ENCODE results near the gene ZNF587.
A peak's percentile ranks its signal among the peaks of the same experiment; 100 is the strongest.
"Not testable (repeated sequence)": the region's sequence is repeated elsewhere in the genome, so short reads cannot be mapped to it uniquely, and the experiment has no call there.

The ZNF587 gene

GRCh38 chr19:57813919-57814504 is 35.6 kb upstream of the ZNF587 start:
- no CpG with 5 or more reads among the region's 13 CpGs for WGBS (ENCODE audit: insufficient coverage, insufficient read length)
- H3K27me3 ChIP-seq (ENCODE audit: control insufficient read depth, insufficient read depth, low read length): no peaks in the 10 kb centered on the region
- H3K9me3 ChIP-seq (ENCODE audit: control insufficient read depth, insufficient read depth, low read length): no peaks in the 10 kb centered on the region
- peak overlapping the region; percentile 85 for H3K4me3 ChIP-seq (ENCODE audit: low read length)
- no peaks in the 10 kb centered on the region for H3K4me1 ChIP-seq (ENCODE audit: control insufficient read depth, insufficient read depth, low read length)
- H3K27ac ChIP-seq (ENCODE audit: low read length): no peak overlapping the region
- no peaks in the 10 kb centered on the region for H3K36me3 ChIP-seq (ENCODE audit: control insufficient read depth, insufficient read depth, low read length)
- no peak for DNase-seq (ENCODE audit: low read depth, low spot score)

DNA sequence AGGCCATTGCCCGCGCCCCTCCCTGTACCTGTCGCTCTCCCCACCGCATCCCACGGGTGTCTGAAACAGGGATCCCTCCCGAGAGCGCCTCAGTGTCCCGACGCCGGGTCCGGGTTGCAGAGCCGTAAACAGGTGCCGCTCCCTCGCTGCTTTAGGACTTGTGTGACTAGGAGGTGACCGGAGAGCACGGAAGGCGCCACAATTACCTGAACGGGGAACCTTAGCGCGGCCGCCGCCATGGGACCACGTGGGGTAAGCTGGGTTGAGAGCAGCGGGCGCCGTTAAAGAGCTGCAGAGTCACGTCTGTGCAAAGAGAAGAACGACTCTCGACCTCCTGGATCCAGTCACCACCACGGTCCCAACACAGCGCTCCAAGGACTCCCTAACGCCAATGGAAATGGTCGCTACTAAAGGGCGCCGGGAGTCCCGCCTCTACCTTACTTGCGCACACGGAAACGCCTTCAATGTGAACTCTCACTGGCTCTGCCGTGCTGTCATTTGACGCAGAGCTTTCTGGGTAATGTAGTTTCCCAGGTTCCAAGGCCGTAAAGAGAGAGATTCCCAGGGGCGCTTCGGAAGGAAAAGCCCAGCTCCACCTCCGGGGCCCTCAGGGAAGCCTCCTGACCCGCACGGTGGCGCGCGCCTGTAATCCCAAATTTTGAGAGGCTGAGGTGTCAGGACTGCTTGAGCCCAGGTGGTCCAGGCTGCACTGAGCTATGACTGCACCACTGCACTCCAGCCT is 35.0 kb upstream of the ZNF587 start, which contains the start of gene ZNF552:
TSS of gene ZNF552 (minus strand) at position 409 of the 742 bp plus-strand sequence. CDS start at position 239, 170 bp downstream.
- H3K27me3 ChIP-seq (ENCODE audit: control insufficient read depth, insufficient read depth, low read length): no peaks in the 10 kb centered on the region
- DNase-seq (ENCODE audit: low read depth, low spot score): peak; percentile 97
- no peaks in the 10 kb centered on the region for H3K9me3 ChIP-seq (ENCODE audit: control insufficient read depth, insufficient read depth, low read length)
- peak within 1 kb of the TSS; percentile 85 for H3K4me3 ChIP-seq (ENCODE audit: low read length)
- no CpG with 5 or more reads among the region's 50 CpGs for WGBS (ENCODE audit: insufficient coverage, insufficient read length)
- no peak within 1 kb of the TSS for H3K27ac ChIP-seq (ENCODE audit: low read length)
- H3K4me1 ChIP-seq (ENCODE audit: control insufficient read depth, insufficient read depth, low read length): no peaks in the 10 kb centered on the region
- H3K36me3 ChIP-seq (ENCODE audit: control insufficient read depth, insufficient read depth, low read length): no peaks in the 10 kb centered on the region

DNA sequence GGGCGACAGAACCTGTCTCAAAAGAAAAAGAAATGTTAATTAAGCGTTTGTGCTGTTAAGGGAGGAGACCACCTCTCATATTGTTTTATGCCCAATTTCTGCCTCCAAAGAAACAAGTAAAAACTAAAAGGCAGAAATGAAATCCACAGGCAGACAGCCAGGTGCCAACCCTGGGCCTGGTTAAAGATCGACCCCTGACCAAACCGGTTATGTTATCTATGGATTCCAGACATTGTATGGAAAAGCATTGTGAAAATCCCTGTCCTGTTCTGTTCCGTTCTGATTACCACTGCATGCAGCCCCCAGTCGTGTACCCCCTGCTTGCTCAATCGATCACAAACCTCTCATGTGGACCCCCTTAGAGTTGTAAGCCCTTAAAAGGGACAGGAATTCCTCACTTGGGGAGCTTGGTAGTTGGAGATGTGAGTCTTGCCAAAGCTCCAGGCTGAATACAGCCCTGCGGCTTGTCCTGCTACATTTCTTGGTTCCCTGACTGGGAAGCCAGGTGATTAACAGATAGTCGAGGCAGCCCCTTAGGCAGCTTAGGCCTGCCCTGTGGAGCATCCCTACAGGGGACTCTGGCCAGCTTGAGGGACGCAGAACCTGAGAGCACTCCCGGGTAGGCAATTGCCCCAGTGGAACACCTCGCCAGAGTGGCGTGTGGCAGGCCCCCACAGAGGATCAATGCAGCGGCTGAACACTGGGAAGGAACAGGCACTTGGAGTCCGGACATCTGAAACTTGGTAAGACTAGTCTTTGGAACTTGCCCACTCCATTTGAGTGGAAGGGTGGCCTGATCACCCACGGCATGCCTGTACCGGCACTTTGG is 34.2 kb upstream of the ZNF587 start:
- H3K4me3 ChIP-seq (ENCODE audit: low read length): no peak overlapping the region
- H3K36me3 ChIP-seq (ENCODE audit: control insufficient read depth, insufficient read depth, low read length): no peaks in the 10 kb centered on the region
- H3K9me3 ChIP-seq (ENCODE audit: control insufficient read depth, insufficient read depth, low read length): no peaks in the 10 kb centered on the region
- DNase-seq (ENCODE audit: low read depth, low spot score): no peak
- no CpG with 5 or more reads among the region's 17 CpGs for WGBS (ENCODE audit: insufficient coverage, insufficient read length)
- no peaks in the 10 kb centered on the region for H3K4me1 ChIP-seq (ENCODE audit: control insufficient read depth, insufficient read depth, low read length)
- no peak overlapping the region for H3K27ac ChIP-seq (ENCODE audit: low read length)
- no peaks in the 10 kb centered on the region for H3K27me3 ChIP-seq (ENCODE audit: control insufficient read depth, insufficient read depth, low read length)

GRCh38 chr19:57816652-57817051 is 33.0 kb upstream of the ZNF587 start:
- Histone ChIP-seq H3K4me1 (ENCODE audit: control insufficient read depth, insufficient read depth, low read length) (peaks cover 1% of the 10 kb centered on the region; the same call in 1 of the 2 replicates), H3K27me3 (ENCODE audit: control insufficient read depth, insufficient read depth, low read length) (no peaks in the 10 kb centered on the region), H3K9me3 (ENCODE audit: control insufficient read depth, insufficient read depth, low read length) (no peaks in the 10 kb centered on the region), H3K36me3 (ENCODE audit: control insufficient read depth, insufficient read depth, low read length) (no peaks in the 10 kb centered on the region), H3K27ac (ENCODE audit: low read length) (no peak overlapping the region), H3K4me3 (ENCODE audit: low read length) (no peak overlapping the region)
- DNase-seq (ENCODE audit: low read depth, low spot score): no peak
- WGBS (ENCODE audit: insufficient coverage, insufficient read length): no CpG with 5 or more reads among the region's 7 CpGs

DNA sequence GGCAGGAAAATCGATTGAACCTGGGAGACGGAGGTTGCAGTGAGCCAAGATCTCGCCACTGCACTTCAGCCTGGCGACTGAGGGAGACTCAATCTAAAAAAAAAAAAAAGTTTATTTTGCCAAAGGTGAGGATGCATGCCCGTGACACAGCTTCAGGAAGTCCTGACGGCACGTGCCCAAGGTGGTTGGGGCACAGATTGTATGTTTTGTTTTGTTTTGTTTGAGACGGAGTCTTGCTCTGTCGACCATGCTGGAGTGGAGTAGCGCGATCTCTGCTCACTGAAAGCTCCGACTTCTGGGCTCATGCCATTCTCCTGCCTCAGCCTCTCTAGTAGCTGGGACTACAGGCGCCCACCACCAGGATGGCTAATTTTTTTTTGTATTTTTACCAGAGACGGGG is 31.7 kb upstream of the ZNF587 start:
- Histone ChIP-seq H3K27me3 (ENCODE audit: control insufficient read depth, insufficient read depth, low read length) (no peaks in the 10 kb centered on the region), H3K4me3 (ENCODE audit: low read length) (no peak overlapping the region), H3K36me3 (ENCODE audit: control insufficient read depth, insufficient read depth, low read length) (no peaks in the 10 kb centered on the region), H3K9me3 (ENCODE audit: control insufficient read depth, insufficient read depth, low read length) (no peaks in the 10 kb centered on the region), H3K27ac (ENCODE audit: low read length) (no peak overlapping the region), H3K4me1 (ENCODE audit: control insufficient read depth, insufficient read depth, low read length) (peaks cover 1% of the 10 kb centered on the region; the same call in 1 of the 2 replicates)
- no CpG with 5 or more reads among the region's 14 CpGs for WGBS (ENCODE audit: insufficient coverage, insufficient read length)
- no peak for DNase-seq (ENCODE audit: low read depth, low spot score)

- WGBS (ENCODE audit: insufficient coverage, insufficient read length): no CpG with 5 or more reads among the region's 7 CpGs
- no peak overlapping the region for H3K4me3 ChIP-seq (ENCODE audit: low read length)
- no peaks in the 10 kb centered on the region for H3K27me3 ChIP-seq (ENCODE audit: control insufficient read depth, insufficient read depth, low read length)
- no peak for DNase-seq (ENCODE audit: low read depth, low spot score)
- H3K36me3 ChIP-seq (ENCODE audit: control insufficient read depth, insufficient read depth, low read length): no peaks in the 10 kb centered on the region
- H3K4me1 ChIP-seq (ENCODE audit: control insufficient read depth, insufficient read depth, low read length): peaks cover 1% of the 10 kb centered on the region; the same call in 1 of the 2 replicates
- H3K27ac ChIP-seq (ENCODE audit: low read length): no peak overlapping the region
- no peaks in the 10 kb centered on the region for H3K9me3 ChIP-seq (ENCODE audit: control insufficient read depth, insufficient read depth, low read length)
These were observed 31.3 kb upstream of the ZNF587 start for GRCh38 chr19:57818378-57818777.

- DNase-seq (ENCODE audit: low read depth, low spot score): peak; percentile 89
- WGBS (ENCODE audit: insufficient coverage, insufficient read length): no CpG with 5 or more reads among the region's 44 CpGs
- Histone ChIP-seq H3K36me3 (ENCODE audit: control insufficient read depth, insufficient read depth, low read length) (no peaks in the 10 kb centered on the region), H3K4me1 (ENCODE audit: control insufficient read depth, insufficient read depth, low read length) (peaks cover 1% of the 10 kb centered on the region; the same call in 1 of the 2 replicates), H3K4me3 (ENCODE audit: low read length) (peak overlapping the region; percentile 99), H3K27me3 (ENCODE audit: control insufficient read depth, insufficient read depth, low read length) (no peaks in the 10 kb centered on the region), H3K9me3 (ENCODE audit: control insufficient read depth, insufficient read depth, low read length) (no peaks in the 10 kb centered on the region), H3K27ac (ENCODE audit: low read length) (no peak overlapping the region)
These were observed 30.0 kb upstream of the ZNF587 start for GRCh38 chr19:57819475-57820148.

- H3K4me3 ChIP-seq (ENCODE audit: low read length): peak overlapping the region; percentile 99; the same call in 1 of the 2 replicates
- no peaks in the 10 kb centered on the region for H3K27me3 ChIP-seq (ENCODE audit: control insufficient read depth, insufficient read depth, low read length)
- H3K27ac ChIP-seq (ENCODE audit: low read length): no peak overlapping the region
- H3K9me3 ChIP-seq (ENCODE audit: control insufficient read depth, insufficient read depth, low read length): no peaks in the 10 kb centered on the region
- no peak for DNase-seq (ENCODE audit: low read depth, low spot score)
- H3K36me3 ChIP-seq (ENCODE audit: control insufficient read depth, insufficient read depth, low read length): no peaks in the 10 kb centered on the region
- H3K4me1 ChIP-seq (ENCODE audit: control insufficient read depth, insufficient read depth, low read length): peaks cover 1% of the 10 kb centered on the region; the same call in 1 of the 2 replicates
- WGBS (ENCODE audit: insufficient coverage, insufficient read length): no CpG with 5 or more reads among the region's 6 CpGs
These were observed 29.1 kb upstream of the ZNF587 start for GRCh38 chr19:57820599-57820998.

GRCh38 chr19:57821095-57821494 is 28.6 kb upstream of the ZNF587 start:
- not testable (repeated sequence) for H3K36me3 ChIP-seq (ENCODE audit: control insufficient read depth, insufficient read depth, low read length); H3K4me3 ChIP-seq (ENCODE audit: low read length); H3K9me3 ChIP-seq (ENCODE audit: control insufficient read depth, insufficient read depth, low read length); H3K27ac ChIP-seq (ENCODE audit: low read length); H3K4me1 ChIP-seq (ENCODE audit: control insufficient read depth, insufficient read depth, low read length); H3K27me3 ChIP-seq (ENCODE audit: control insufficient read depth, insufficient read depth, low read length); DNase-seq (ENCODE audit: low read depth, low spot score)
- no CpG with 5 or more reads among the region's 3 CpGs for WGBS (ENCODE audit: insufficient coverage, insufficient read length)

DNA sequence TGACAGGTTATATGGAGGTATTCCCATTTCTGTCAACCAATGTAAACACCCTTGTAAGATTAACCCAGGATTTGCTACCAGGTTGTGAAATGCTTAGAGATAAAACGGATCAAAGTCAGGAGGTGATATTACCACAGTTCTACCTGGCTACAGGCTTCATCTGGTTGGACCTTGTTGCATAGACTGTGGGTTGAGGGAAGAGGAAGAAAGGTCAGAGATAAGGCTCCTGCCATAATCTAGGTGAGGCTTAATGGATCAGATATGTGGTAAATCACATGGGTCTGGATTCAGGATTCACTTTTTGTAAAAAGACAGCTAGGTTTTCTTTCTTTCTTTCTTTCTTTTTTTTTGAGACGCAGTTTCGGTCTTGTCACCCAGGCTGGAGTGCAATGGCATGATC is 28.2 kb upstream of the ZNF587 start:
- not testable (repeated sequence) for H3K27me3 ChIP-seq (ENCODE audit: control insufficient read depth, insufficient read depth, low read length); H3K4me1 ChIP-seq (ENCODE audit: control insufficient read depth, insufficient read depth, low read length); H3K9me3 ChIP-seq (ENCODE audit: control insufficient read depth, insufficient read depth, low read length); H3K36me3 ChIP-seq (ENCODE audit: control insufficient read depth, insufficient read depth, low read length); DNase-seq (ENCODE audit: low read depth, low spot score); H3K27ac ChIP-seq (ENCODE audit: low read length); H3K4me3 ChIP-seq (ENCODE audit: low read length)
- WGBS (ENCODE audit: insufficient coverage, insufficient read length): no CpG with 5 or more reads among the region's 3 CpGs

Data from iPS DF 6.9 (cell line).